Subcutaneous abdominal adipose tissue (tissue), 5 donors: ENCODE measurements around the gene ITGB5.
"Not testable (repeated sequence)": the region's sequence is repeated elsewhere in the genome, so short reads cannot be mapped to it uniquely, and the experiment has no call there.

Experiments
- H3K27ac ChIP-seq: one replicate; pipeline ENCODE4 v1.7.0; 2013; ENCODE audit warnings: low read depth, mild to moderate bottlenecking, inconsistent platforms, low read length, moderate library complexity
- H3K27me3 ChIP-seq, 5 donors: one replicate each; pipeline ENCODE4 v1.7.0; 2013; ENCODE audit warnings: low read length in 5 of 5, inconsistent platforms in 1 of 5; ENCODE audit not compliant: control insufficient read depth in 5 of 5, insufficient read depth in 4 of 5
- H3K36me3 ChIP-seq, 5 donors: one replicate each; pipeline ENCODE4 v1.7.0; 2013; ENCODE audit warnings: low read length in 5 of 5; ENCODE audit not compliant: control insufficient read depth in 5 of 5, insufficient read depth in 5 of 5
- H3K4me1 ChIP-seq, 5 donors: one replicate each; pipeline ENCODE4 v1.7.0; 2013; ENCODE audit warnings: low read length in 5 of 5, mild to moderate bottlenecking in 3 of 5, moderate library complexity in 1 of 5; ENCODE audit not compliant: control insufficient read depth in 5 of 5, insufficient read depth in 5 of 5
- H3K4me3 ChIP-seq, 5 donors: one replicate each; pipeline ENCODE4 v1.7.0; 2013; ENCODE audit warnings: low read length in 5 of 5, low read depth in 1 of 5
- H3K9ac ChIP-seq, 5 donors: one replicate each; pipeline ENCODE4 v1.7.0; 2013; ENCODE audit warnings: low read length in 5 of 5, mild to moderate bottlenecking in 4 of 5, moderate library complexity in 3 of 5
- H3K9me3 ChIP-seq, 5 donors: one replicate each; pipeline ENCODE4 v1.7.0; 2013; ENCODE audit warnings: low read length in 5 of 5; ENCODE audit not compliant: control insufficient read depth in 5 of 5
- donor health status: healthy.
- donor health status: healthy.
- donor health status: healthy.
- donor health status: healthy.
- donor health status: healthy.

ITGB5 gene

DNA sequence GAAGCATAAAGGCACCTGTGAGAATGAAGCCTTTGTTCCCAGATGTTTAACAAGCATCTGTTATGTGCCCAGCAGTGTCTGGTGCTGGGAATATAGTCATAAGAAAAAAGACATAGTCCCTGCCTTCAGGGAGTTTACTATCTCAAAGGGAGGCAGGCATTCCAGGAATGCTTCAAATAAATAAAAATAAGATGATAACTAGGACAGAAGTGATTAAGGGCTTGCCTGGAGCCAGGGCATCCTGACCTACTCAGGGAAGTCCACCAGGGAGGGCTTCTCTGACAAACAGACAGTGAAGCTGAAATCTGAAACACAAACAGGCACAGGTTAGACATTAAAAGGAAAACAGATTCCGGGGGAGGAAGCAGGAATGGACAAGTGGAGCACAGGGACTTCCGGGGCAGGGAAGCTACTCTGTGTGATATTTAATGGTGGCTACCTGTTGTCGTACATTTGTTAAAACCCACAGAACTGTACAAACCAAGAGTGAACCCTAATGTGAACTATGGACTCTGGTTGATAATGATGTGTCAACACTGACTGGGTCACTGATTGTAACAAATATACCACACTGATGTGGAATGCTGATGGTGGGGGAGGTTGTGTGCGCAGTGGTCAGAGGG lies 53.3 kb downstream of the ITGB5 start:
- peak overlapping the region in 3 of 5 donors; percentile 3 to 26 (median 3) for H3K9ac ChIP-seq

DNA sequence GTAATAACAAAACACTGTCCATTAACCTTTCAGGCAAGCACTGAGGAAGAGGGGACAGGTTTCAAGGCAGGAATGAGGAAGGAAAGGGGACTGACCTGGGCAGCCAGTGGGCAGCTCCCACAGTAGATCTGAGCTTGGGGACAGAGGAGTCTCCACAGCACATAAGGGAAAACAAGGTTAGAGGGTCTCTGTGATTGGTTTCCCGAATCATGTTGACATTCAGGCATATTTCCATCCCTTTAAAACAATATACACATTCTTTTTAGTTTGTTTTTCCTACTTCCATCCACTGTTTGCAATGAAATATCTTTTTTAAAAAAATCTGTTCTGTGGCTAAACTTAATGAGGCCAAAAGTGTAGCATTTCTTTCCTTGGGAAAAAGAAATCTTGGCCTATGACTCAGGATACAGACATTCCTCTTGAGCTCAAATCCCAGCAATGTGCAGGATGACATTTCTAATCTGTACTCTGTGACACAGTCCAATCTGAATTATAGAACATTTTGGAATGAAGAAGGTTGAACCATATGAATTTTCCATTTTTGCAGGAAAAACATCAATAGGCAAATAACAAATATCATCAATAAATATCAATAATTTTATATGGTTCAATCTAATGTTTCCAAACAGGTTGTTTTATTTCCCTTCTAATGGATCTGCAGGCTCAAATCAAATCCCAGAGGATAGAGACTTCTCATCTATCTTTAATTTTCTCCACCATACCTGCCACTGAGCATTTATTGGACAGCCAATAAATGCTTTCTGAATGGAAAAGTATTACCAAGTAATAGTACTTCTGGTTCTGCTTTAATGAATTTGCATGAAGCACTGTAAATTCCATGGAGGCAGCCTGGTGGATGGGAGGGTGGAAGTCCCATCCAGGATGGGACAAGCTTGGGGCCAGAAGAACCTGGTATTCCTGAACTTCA lies 54.1 kb downstream of the ITGB5 start:
- H3K36me3 ChIP-seq: peaks cover 0 to 27% (median 8%) of the 10 kb centered on the region in 5 donors
- H3K9ac ChIP-seq: peak overlapping the region in 4 of 5 donors; percentile 5 to 48 (median 32)
- no peaks in the 10 kb centered on the region for H3K9me3 ChIP-seq
- H3K4me1 ChIP-seq: peaks cover 29 to 84% (median 80%) of the 10 kb centered on the region in 5 donors
- peak overlapping the region; percentile 78 for H3K27ac ChIP-seq
- no peak overlapping the region for H3K4me3 ChIP-seq
- no peaks in the 10 kb centered on the region for H3K27me3 ChIP-seq

More for the DNA sequence above, 53.3 kb downstream of the ITGB5 start:
- Histone ChIP-seq H3K9me3 (no peaks in the 10 kb centered on the region), H3K36me3 (peaks cover 0 to 23% (median 8%) of the 10 kb centered on the region in 5 donors), H3K4me1 (peaks cover 29 to 87% (median 84%) of the 10 kb centered on the region in 5 donors), H3K4me3 (no peak overlapping the region), H3K27me3 (no peaks in the 10 kb centered on the region), H3K27ac (peak overlapping the region; percentile 78)

DNA sequence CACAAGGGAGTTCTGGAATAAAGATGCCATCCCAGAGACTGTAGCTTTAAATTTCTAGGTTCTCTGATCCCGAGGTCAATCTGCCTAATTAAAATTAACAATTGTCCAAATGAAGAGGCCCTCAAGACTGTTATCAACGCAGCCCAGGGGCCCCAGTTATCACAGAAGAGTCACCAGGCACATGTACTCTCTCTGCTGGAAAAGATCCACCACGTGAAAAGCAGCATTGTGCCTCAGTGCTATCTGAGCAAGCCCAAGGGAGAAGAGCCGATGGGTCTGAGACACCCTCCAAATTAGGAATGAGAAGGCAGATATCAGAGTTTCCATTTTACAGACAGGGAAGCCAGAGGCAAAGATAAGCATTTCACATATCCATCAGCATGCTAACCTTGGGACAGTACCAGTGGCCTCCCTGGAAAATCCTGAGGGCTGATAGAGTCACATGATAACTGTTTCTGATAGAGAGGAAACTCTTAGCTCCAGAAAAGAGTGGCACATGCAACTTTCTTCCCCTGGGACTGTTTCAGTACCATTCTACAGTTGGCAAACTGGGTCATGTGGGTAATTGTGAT lies 55.5 kb downstream of the ITGB5 start:
- no peaks in the 10 kb centered on the region for H3K27me3 ChIP-seq
- H3K4me3 ChIP-seq: no peak overlapping the region
- no peaks in the 10 kb centered on the region for H3K9me3 ChIP-seq
- H3K36me3 ChIP-seq: peaks cover 4 to 27% (median 9%) of the 10 kb centered on the region in 5 donors
- peaks cover 22 to 72% (median 66%) of the 10 kb centered on the region in 5 donors for H3K4me1 ChIP-seq
- H3K9ac ChIP-seq: no peak overlapping the region
- H3K27ac ChIP-seq: peak overlapping the region; percentile 78

DNA sequence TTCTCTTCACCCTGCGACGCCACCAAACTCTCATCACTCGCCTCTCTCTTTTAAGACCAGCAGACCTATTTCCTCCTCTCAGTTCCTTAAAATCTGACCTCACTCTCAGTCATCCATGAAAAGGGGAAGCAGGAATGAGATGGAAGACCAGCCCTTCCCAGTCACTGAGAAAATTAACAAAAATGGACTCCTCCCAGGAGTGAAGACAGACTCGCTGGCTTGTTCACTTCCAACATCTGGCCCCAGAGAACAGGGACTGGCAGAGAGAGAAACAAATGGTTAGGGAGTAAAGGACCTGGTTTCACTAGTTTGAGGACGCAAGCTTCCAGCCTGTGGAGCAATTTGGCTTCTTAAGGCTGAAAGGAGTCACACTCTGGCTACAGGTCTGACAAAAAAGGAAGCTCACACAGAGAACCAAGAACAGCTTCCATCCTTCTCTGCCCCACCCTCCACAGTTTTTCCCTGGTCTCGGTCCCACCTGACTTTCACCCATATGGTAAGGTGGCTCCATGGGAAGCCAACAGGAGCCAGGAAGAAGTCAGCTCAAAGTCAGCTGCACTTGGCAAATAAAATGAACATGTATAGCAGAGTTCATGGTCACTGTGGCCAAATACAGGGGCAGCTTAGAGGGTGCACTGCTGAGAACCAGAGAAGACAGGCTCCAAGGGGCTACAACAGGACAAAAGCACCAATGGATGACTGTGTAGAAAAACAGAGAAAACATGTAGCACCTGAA lies 57.2 kb downstream of the ITGB5 start:
- H3K4me3 ChIP-seq: peak overlapping the region in 1 of 5 donors; percentile 8
- peaks cover 12 to 61% (median 50%) of the 10 kb centered on the region in 5 donors for H3K4me1 ChIP-seq
- no peaks in the 10 kb centered on the region for H3K9me3 ChIP-seq
- peaks cover 9 to 37% (median 19%) of the 10 kb centered on the region in 5 donors for H3K36me3 ChIP-seq
- peak overlapping the region; percentile 73 for H3K27ac ChIP-seq
- H3K27me3 ChIP-seq: no peaks in the 10 kb centered on the region
- no peak overlapping the region for H3K9ac ChIP-seq

DNA sequence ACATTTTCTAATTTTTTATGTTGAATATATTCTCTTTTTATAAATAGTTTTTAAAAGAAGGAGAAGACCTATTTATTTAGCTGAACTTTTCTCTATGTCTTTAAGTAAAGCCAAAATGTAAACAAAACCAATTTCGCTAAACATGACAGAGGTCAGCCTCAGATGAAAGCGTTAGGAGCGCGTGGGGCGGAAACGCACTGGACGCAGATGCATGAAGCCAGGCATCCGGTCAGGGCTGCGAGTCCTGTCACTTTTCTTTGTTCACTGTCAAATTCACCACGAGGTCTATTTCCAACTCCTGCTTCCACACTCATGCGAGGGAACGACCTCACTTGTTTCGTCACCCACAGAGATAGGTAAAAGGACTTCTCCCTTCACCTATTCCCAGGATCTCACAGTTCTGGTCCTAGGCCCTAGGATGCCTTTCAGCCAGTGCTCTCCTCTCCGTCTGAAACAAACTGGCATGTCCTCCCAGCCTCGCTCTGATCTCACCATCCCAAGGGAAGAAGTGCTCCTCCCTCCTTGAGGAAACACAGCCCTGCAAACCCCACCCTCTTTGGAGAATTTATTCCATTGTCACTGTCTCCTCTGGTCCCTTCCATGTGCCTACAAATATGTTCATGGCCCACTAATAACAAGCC lies 57.9 kb downstream of the ITGB5 start:
- Histone ChIP-seq H3K9ac (peak overlapping the region in 2 of 5 donors; percentile 23 to 49), H3K27ac (peak overlapping the region; percentile 73), H3K36me3 (peaks cover 9 to 37% (median 19%) of the 10 kb centered on the region in 5 donors), H3K27me3 (no peaks in the 10 kb centered on the region), H3K4me1 (peaks cover 9 to 55% (median 45%) of the 10 kb centered on the region in 5 donors), H3K9me3 (no peaks in the 10 kb centered on the region), H3K4me3 (no peak overlapping the region)

DNA sequence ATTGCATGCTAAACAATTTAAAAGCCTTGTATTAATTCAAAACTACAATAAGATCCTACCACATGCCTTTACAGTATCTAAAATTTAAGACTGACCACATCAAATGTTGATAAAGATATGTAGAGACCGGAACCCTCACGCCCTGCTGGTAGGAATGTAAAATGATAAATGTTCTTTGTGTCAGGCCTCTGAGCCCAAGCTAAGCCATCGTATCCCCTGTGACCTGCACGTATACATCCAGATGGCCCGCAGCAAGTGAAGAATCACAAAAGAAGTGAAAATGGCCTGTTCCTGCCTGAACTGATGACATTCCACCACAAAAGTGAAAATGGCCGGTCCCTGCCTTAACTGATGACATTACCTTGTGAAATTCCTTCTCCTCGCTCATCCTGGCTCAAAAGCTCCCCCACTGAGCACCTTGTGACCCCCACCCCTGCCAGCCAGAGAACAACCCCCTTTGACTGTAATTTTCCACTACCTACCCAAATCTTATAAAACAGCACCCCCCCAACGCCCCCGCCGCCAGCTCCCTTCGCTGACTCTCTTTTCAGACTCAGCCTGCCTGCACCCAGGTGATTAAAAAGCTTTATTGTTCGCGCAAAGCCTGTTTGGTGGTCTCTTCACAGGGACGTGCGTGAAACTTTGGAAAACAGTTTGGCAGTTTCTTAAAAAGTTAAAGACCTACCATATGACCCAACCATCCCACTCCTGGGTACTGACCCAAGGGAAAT lies 59.5 kb downstream of the ITGB5 start:
- H3K4me3 ChIP-seq, H3K9ac ChIP-seq, H3K9me3 ChIP-seq, H3K27me3 ChIP-seq, H3K27ac ChIP-seq: not testable (repeated sequence)
- Histone ChIP-seq H3K36me3 (peaks cover 9 to 36% (median 16%) of the 10 kb centered on the region in 5 donors), H3K4me1 (peaks cover 8 to 40% (median 32%) of the 10 kb centered on the region in 5 donors)

DNA sequence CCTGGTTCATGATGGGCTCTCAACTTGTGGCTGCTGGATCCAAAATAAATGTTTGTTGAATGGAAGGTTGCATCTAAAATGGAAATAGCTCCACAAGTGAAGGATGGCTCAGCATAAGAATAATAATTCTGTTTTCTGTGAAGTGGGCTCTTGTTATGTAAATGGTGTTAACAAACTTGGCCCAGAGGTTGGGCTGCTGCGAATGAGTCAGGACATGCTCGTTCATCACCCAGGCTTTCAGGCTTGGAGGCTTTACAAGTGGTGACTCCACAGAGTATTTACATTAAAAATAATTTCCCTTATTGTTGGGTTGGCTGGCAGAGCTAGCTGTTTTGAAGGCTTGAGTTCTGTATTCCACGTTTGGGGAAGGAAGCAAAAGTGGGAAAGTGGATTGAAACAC lies 60.5 kb downstream of the ITGB5 start:
- Histone ChIP-seq H3K9ac (no peak overlapping the region), H3K4me3 (no peak overlapping the region), H3K27ac (peak overlapping the region; percentile 38), H3K9me3 (no peaks in the 10 kb centered on the region), H3K4me1 (peaks cover 6 to 31% (median 26%) of the 10 kb centered on the region in 5 donors), H3K27me3 (no peaks in the 10 kb centered on the region), H3K36me3 (peaks cover 9 to 29% (median 16%) of the 10 kb centered on the region in 5 donors)

DNA sequence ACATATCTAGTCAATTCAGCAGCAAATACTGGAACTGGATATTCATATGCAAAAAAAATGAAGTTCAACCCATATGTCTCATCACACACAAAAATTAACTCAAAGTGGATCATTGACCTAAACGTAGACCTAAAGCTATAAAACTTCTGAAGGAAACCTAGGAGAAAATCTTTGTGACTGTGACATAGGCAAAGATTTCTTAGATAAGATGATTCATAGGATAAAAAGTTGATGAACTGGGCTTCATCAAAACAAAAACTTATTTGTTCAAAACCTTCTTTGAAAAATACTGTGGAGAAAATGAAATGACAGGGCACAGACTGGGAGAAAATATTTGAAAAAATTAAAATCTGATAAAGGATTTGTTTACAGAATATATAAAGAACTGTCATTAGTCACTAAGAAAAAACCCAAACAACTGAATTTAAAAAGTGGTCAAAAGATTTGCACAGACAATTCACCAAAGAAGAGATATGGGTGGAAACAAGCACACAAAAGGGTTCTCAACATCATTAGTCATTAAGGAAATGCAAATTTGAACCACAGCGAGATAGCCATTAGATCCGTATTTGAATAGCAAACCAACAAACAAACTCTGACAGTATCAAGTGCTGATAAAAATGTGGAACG lies 62.8 kb downstream of the ITGB5 start:
- no peak overlapping the region for H3K27ac ChIP-seq
- H3K27me3 ChIP-seq: no peaks in the 10 kb centered on the region
- H3K4me3 ChIP-seq: no peak overlapping the region
- H3K4me1 ChIP-seq: peaks cover 2 to 15% (median 9%) of the 10 kb centered on the region in 5 donors
- H3K9ac ChIP-seq: no peak overlapping the region
- H3K9me3 ChIP-seq: no peaks in the 10 kb centered on the region
- peaks cover 15 to 35% (median 31%) of the 10 kb centered on the region in 5 donors for H3K36me3 ChIP-seq
